GM23338 (cell line): ENCODE data around the gene DGKG. TPM values are rescaled to one million over a fixed set of nuclear protein-coding genes. Genes with fewer than 3 reads are reported as not detected.

Experiments used
- ATAC-seq: fragments of 200-7000 bp; cut with Tn5 transposase; 3 replicates; pipeline ENCODE4 v1.9.1; 2020
- DNase-seq: peaks from one replicate; pipeline ENCODE4 v3.0.0-alpha.2; 2015; ENCODE audit warnings: low spot score
- H2AFZ ChIP-seq: fragments of 200-600 bp; sonication (generic); 2 replicates; pipeline ENCODE4 v1.8.0; 2016; ENCODE audit warnings: antibody characterized with exemption, mild to moderate bottlenecking, moderate library complexity
- H3F3A ChIP-seq: fragments of 200-600 bp; sonication (generic); replicated peaks from 2 replicates; pipeline ENCODE4 v1.8.0; 2017; ENCODE audit warnings: antibody characterized with exemption, mixed run types, low read depth
- H3K27ac ChIP-seq: fragments of 200-600 bp; sonication (generic); 2 replicates; pipeline ENCODE4 v1.6.1; 2016; ENCODE audit warnings: low read depth
- H3K27me3 ChIP-seq: fragments of 200-600 bp; sonication (generic); 2 replicates; pipeline ENCODE4 v1.8.0; 2016; ENCODE audit warnings: mild to moderate bottlenecking, mixed run types, moderate library complexity; ENCODE audit not compliant: insufficient read depth
- H3K36me3 ChIP-seq: fragments of 200-600 bp; sonication (generic); 2 replicates; pipeline ENCODE4 v1.8.0; 2016; ENCODE audit warnings: mild to moderate bottlenecking; ENCODE audit not compliant: insufficient read depth
- H3K4me1 ChIP-seq: fragments of 200-600 bp; sonication (generic); 2 replicates; pipeline ENCODE4 v1.8.0; 2016; ENCODE audit warnings: mild to moderate bottlenecking, moderate library complexity; ENCODE audit not compliant: insufficient read depth
- H3K4me2 ChIP-seq: fragments of 200-600 bp; sonication (generic); 2 replicates; pipeline ENCODE4 v1.7.1; 2017; ENCODE audit warnings: mixed run types
- H3K4me3 ChIP-seq: fragments of 200-600 bp; sonication (generic); 2 replicates; pipeline ENCODE4 v1.6.1; 2016; ENCODE audit warnings: mixed run types
- H3K79me2 ChIP-seq: fragments of 200-600 bp; sonication (generic); replicated peaks from 2 replicates; pipeline ENCODE4 v1.8.0; 2017; ENCODE audit warnings: mild to moderate bottlenecking; ENCODE audit not compliant: insufficient read depth
- H3K9me2 ChIP-seq: fragments of 200-600 bp; sonication (generic); 2 replicates; pipeline ENCODE4 v1.8.0; 2017; ENCODE audit not compliant: insufficient read depth
- H4K20me1 ChIP-seq: fragments of 200-600 bp; sonication (generic); replicated peaks from 2 replicates; pipeline ENCODE4 v1.8.0; 2017; ENCODE audit warnings: mild to moderate bottlenecking; ENCODE audit not compliant: insufficient read depth
- H3K27ac Mint-ChIP-seq: 2 replicates; pipeline ENCODE4 v1.8.0; 2020; ENCODE audit warnings: inconsistent platforms, mild to moderate bottlenecking, moderate library complexity, mixed read lengths
- H3K27me3 Mint-ChIP-seq: 3 replicates; pipeline ENCODE4 v1.8.0; 2022; ENCODE audit warnings: low read depth, mild to moderate bottlenecking, moderate library complexity, mixed read lengths, inconsistent platforms; ENCODE audit not compliant: insufficient read depth, poor library complexity
- H3K36me3 Mint-ChIP-seq: 3 replicates; pipeline ENCODE4 v1.8.0; 2021; ENCODE audit warnings: low read depth, mild to moderate bottlenecking, inconsistent platforms, moderate library complexity, mixed read lengths
- H3K4me1 Mint-ChIP-seq: 3 replicates; pipeline ENCODE4 v1.8.0; 2020; ENCODE audit warnings: mild to moderate bottlenecking, inconsistent platforms, mixed read lengths
- H3K4me3 Mint-ChIP-seq: 3 replicates; pipeline ENCODE4 v1.8.0; 2021; ENCODE audit warnings: moderate library complexity, mild to moderate bottlenecking, inconsistent platforms, mixed read lengths
- H3K9me3 Mint-ChIP-seq: 3 replicates; pipeline ENCODE4 v1.8.0; 2020; ENCODE audit warnings: moderate library complexity, mild to moderate bottlenecking, inconsistent platforms, mixed read lengths
- CREB1 ChIP-seq: fragments of 250-450 bp; sonication (Bioruptor Pico); IDR thresholded peaks from 2 replicates; pipeline ENCODE4 v1.5.0; 2020; ENCODE audit warnings: low read depth, mild to moderate bottlenecking, moderate library complexity
- EZH2 ChIP-seq: fragments of 200-600 bp; sonication (generic); IDR thresholded peaks from one replicate; pipeline ENCODE4 v1.8.0; 2017; ENCODE audit warnings: antibody characterized with exemption, mild to moderate bottlenecking, low read depth; ENCODE audit not compliant: unreplicated experiment
- EZH2phosphoT487 ChIP-seq: fragments of 200-600 bp; sonication (generic); IDR thresholded peaks from one replicate; pipeline ENCODE4 v1.8.1; 2018; ENCODE audit warnings: antibody characterized with exemption; ENCODE audit not compliant: unreplicated experiment
- JUNB ChIP-seq: IDR thresholded peaks from one replicate; pipeline ENCODE4 v1.6.1; 2016; ENCODE audit warnings: antibody characterized with exemption; ENCODE audit not compliant: unreplicated experiment
- NANOG ChIP-seq: IDR thresholded peaks from 2 replicates; pipeline ENCODE4 v1.6.1; 2016; ENCODE audit warnings: antibody characterized with exemption, borderline replicate concordance
- POLR2AphosphoS5 ChIP-seq: IDR thresholded peaks from 2 replicates; pipeline ENCODE4 v1.6.1; 2016; ENCODE audit warnings: antibody characterized with exemption, low read depth
- REST ChIP-seq: IDR thresholded peaks from one replicate; pipeline ENCODE4 v1.6.1; 2018; ENCODE audit warnings: antibody characterized with exemption; ENCODE audit not compliant: unreplicated experiment
- STAT1 ChIP-seq: IDR thresholded peaks from one replicate; pipeline ENCODE4 v1.6.1; 2016; ENCODE audit warnings: antibody characterized with exemption; ENCODE audit not compliant: unreplicated experiment
- ZNF114 ChIP-seq: fragments of 250-450 bp; sonication (Bioruptor Pico); IDR thresholded peaks from 2 replicates; pipeline ENCODE4 v1.5.0; 2020; ENCODE audit warnings: mild to moderate bottlenecking, moderate library complexity
- ZNF331 ChIP-seq: fragments of 250-450 bp; sonication (Bioruptor Pico); IDR thresholded peaks from 2 replicates; pipeline ENCODE4 v1.5.0; 2020; ENCODE audit warnings: low read depth, mild to moderate bottlenecking, moderate library complexity
- polyA plus RNA-seq: library from polyadenylated mRNA; unstranded; fragments of >200 nt; fragmentation: Nextera tagmentation; extraction: Ambion mirVana; gene quantifications from 2 replicates; pipeline ENCODE4 v1.2.1, GENCODE V29; 2016
- total RNA-seq: library from RNA; depleted of rRNA; stranded (reverse); fragments of >200 nt; shearing (Covaris generic); gene quantifications from 2 replicates; pipeline ENCODE4 v1.2.3, GENCODE V29; 2014
- TF ChIP-seq, protein P1 (sequence below): fragments of 250-450 bp; sonication (Bioruptor Pico); IDR thresholded peaks from 2 replicates; pipeline ENCODE4 v1.5.0; 2020; ENCODE audit warnings: mild to moderate bottlenecking, moderate library complexity
- TF ChIP-seq, protein P2 (sequence below): IDR thresholded peaks from 2 replicates; pipeline ENCODE4 v1.6.1; 2016; ENCODE audit warnings: antibody characterized with exemption
- TF ChIP-seq, protein P3 (sequence below), 2 experiments: fragments of 200-600 bp in 1 of 2; sonication (generic) in 1 of 2; conservative IDR thresholded peaks; 2 replicates each; pipeline versions ENCODE4 v1.5.1 to v1.6.1; 2016 to 2017; ENCODE audit warnings: antibody characterized with exemption in 2 of 2, low read depth in 2 of 2, mild to moderate bottlenecking in 2 of 2, moderate library complexity in 1 of 2

Gene DGKG
- total and polyA plus RNA-seq, 2 experiments from 2014 or later = 0.14 to 0.31 TPM

GRCh38 chr3:186127463-186127862 is 234.6 kb downstream of the DGKG start:
- peaks cover 50% of the 10 kb centered on the region for H3K4me1 Mint-ChIP-seq
- Histone ChIP-seq H3F3A (no peaks in the 10 kb centered on the region), H3K9me2 (no peaks in the 10 kb centered on the region), H3K27me3 (no peaks in the 10 kb centered on the region), H3K79me2 (no peaks in the 10 kb centered on the region), H3K36me3 (no peaks in the 10 kb centered on the region), H3K4me2 (0 out of 2 replicates have a peak overlapping the region, but pooled peaks have one; percentile 5), H3K4me3 (no peak overlapping the region), H3K4me1 (peaks cover 39% of the 10 kb centered on the region), H4K20me1 (no peaks in the 10 kb centered on the region), H2AFZ (no peak overlapping the region), H3K27ac (no peak overlapping the region)
- DNase-seq (no peak), ATAC-seq (no peak)
- no peak overlapping the region for H3K4me3 Mint-ChIP-seq
- no peak overlapping the region for H3K27ac Mint-ChIP-seq
- H3K36me3 Mint-ChIP-seq = no peaks in the 10 kb centered on the region
- H3K27me3 Mint-ChIP-seq = peaks cover 14% of the 10 kb centered on the region
- H3K9me3 Mint-ChIP-seq = no peaks in the 10 kb centered on the region
- TF ChIP-seq REST (no peak), EZH2phosphoT487 (no peak), JUNB (no peak), POLR2AphosphoS5 (no peak), CREB1 (CRISPR knock-in tag) (no peak), NANOG (no peak), ZNF114 (CRISPR knock-in tag) (no peak), STAT1 (no peak), ZNF331 (no peak), EZH2 (no peak)
- TF ChIP-seq, protein P1, sequence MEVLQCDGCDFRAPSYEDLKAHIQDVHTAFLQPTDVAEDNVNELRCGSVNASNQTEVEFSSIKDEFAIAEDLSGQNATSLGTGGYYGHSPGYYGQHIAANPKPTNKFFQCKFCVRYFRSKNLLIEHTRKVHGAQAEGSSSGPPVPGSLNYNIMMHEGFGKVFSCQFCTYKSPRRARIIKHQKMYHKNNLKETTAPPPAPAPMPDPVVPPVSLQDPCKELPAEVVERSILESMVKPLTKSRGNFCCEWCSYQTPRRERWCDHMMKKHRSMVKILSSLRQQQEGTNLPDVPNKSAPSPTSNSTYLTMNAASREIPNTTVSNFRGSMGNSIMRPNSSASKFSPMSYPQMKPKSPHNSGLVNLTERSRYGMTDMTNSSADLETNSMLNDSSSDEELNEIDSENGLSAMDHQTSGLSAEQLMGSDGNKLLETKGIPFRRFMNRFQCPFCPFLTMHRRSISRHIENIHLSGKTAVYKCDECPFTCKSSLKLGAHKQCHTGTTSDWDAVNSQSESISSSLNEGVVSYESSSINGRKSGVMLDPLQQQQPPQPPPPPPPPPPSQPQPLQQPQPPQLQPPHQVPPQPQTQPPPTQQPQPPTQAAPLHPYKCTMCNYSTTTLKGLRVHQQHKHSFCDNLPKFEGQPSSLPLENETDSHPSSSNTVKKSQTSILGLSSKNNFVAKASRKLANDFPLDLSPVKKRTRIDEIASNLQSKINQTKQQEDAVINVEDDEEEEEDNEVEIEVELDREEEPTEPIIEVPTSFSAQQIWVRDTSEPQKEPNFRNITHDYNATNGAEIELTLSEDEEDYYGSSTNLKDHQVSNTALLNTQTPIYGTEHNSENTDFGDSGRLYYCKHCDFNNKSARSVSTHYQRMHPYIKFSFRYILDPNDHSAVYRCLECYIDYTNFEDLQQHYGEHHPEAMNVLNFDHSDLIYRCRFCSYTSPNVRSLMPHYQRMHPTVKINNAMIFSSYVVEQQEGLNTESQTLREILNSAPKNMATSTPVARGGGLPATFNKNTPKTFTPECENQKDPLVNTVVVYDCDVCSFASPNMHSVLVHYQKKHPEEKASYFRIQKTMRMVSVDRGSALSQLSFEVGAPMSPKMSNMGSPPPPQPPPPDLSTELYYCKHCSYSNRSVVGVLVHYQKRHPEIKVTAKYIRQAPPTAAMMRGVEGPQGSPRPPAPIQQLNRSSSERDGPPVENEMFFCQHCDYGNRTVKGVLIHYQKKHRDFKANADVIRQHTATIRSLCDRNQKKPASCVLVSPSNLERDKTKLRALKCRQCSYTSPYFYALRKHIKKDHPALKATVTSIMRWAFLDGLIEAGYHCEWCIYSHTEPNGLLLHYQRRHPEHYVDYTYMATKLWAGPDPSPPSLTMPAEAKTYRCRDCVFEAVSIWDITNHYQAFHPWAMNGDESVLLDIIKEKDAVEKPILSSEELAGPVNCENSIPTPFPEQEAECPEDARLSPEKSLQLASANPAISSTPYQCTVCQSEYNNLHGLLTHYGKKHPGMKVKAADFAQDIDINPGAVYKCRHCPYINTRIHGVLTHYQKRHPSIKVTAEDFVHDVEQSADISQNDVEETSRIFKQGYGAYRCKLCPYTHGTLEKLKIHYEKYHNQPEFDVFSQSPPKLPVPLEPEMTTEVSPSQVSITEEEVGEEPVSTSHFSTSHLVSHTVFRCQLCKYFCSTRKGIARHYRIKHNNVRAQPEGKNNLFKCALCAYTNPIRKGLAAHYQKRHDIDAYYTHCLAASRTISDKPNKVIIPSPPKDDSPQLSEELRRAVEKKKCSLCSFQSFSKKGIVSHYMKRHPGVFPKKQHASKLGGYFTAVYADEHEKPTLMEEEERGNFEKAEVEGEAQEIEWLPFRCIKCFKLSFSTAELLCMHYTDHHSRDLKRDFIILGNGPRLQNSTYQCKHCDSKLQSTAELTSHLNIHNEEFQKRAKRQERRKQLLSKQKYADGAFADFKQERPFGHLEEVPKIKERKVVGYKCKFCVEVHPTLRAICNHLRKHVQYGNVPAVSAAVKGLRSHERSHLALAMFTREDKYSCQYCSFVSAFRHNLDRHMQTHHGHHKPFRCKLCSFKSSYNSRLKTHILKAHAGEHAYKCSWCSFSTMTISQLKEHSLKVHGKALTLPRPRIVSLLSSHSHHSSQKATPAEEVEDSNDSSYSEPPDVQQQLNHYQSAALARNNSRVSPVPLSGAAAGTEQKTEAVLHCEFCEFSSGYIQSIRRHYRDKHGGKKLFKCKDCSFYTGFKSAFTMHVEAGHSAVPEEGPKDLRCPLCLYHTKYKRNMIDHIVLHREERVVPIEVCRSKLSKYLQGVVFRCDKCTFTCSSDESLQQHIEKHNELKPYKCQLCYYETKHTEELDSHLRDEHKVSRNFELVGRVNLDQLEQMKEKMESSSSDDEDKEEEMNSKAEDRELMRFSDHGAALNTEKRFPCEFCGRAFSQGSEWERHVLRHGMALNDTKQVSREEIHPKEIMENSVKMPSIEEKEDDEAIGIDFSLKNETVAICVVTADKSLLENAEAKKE = no peak
- TF ChIP-seq, protein P2, sequence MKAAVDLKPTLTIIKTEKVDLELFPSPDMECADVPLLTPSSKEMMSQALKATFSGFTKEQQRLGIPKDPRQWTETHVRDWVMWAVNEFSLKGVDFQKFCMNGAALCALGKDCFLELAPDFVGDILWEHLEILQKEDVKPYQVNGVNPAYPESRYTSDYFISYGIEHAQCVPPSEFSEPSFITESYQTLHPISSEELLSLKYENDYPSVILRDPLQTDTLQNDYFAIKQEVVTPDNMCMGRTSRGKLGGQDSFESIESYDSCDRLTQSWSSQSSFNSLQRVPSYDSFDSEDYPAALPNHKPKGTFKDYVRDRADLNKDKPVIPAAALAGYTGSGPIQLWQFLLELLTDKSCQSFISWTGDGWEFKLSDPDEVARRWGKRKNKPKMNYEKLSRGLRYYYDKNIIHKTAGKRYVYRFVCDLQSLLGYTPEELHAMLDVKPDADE = no peak
- TF ChIP-seq, protein P3, sequence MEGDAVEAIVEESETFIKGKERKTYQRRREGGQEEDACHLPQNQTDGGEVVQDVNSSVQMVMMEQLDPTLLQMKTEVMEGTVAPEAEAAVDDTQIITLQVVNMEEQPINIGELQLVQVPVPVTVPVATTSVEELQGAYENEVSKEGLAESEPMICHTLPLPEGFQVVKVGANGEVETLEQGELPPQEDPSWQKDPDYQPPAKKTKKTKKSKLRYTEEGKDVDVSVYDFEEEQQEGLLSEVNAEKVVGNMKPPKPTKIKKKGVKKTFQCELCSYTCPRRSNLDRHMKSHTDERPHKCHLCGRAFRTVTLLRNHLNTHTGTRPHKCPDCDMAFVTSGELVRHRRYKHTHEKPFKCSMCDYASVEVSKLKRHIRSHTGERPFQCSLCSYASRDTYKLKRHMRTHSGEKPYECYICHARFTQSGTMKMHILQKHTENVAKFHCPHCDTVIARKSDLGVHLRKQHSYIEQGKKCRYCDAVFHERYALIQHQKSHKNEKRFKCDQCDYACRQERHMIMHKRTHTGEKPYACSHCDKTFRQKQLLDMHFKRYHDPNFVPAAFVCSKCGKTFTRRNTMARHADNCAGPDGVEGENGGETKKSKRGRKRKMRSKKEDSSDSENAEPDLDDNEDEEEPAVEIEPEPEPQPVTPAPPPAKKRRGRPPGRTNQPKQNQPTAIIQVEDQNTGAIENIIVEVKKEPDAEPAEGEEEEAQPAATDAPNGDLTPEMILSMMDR (conservative IDR thresholded peaks at IDR 0.05; ENCODE audit: low read depth in 2 of 2) = no peak
